ENCODE data around the gene ATP5PD.

DNA sequence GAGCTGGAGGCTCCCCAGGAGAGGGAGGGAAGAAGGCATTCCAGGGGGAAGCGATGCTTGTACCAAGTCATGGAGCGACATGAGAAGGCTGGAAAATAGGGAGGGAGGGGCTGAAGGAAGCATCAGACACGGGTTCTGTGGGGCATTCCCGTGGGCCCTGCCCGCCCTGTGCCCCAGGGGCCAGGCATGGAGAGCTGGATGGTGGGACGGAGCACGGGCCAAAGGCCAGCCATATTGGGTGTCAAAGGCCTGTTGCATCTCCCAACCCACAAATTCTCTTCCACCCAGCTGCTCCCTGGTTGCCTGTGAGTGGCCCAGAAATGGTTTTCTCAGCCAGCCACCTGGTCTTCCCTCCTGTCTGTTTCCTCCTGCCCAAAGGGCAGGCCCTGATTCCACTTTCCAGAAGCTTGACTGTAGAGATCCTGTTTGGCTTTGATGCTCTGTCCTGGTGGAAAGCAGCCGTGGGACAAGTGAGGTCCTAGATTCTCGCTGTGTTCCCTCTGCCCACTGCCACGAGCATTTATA, 56.1 kb downstream of the ATP5PD start:
- TF ChIP-seq POLR2A (IDR thresholded peaks at IDR 0.05; ENCODE audit: low read depth, low read length) (no peak), TAF1 (IDR thresholded peaks at IDR 0.05; ENCODE audit: borderline replicate concordance, low read depth, low read length) (no peak), POLR2AphosphoS5 (IDR thresholded peaks at IDR 0.05; ENCODE audit: low read depth, low read length) (no peak)

Data from GM12892 (cell line).